CD14-positive monocyte (primary cell): ENCODE measurements around the gene MICB. TPM values are rescaled to one million over a fixed set of nuclear protein-coding genes. Genes with fewer than 3 reads are reported as not detected.

Experiments
- DNase-seq, 3 donors: peaks; one replicate each; pipeline ENCODE4 v3.0.0-alpha.2; 2011 to 2022
- H2AFZ ChIP-seq: 2 replicates; pipeline ENCODE4 v1.6.0; 2012; ENCODE audit warnings: mild to moderate bottlenecking, low read depth, low read length, inconsistent platforms; ENCODE audit not compliant: insufficient read depth, poor library complexity, severe bottlenecking
- H3K27ac ChIP-seq, 2 donors: 1 replicate in 1 of 2; 2 replicates in 1 of 2; pipeline ENCODE4 v1.5.1; 2012 to 2013; ENCODE audit warnings: low read length in 2 of 2, control low read depth in 1 of 2, inconsistent platforms in 1 of 2, low read depth in 1 of 2, mild to moderate bottlenecking in 1 of 2
- H3K27me3 ChIP-seq, 2 donors: one replicate each; pipeline versions ENCODE4 v1.6.0 to v1.6.1; 2011 to 2013; ENCODE audit warnings: low read length in 2 of 2; ENCODE audit not compliant: control insufficient read depth in 2 of 2, insufficient read depth in 2 of 2
- H3K36me3 ChIP-seq, 2 donors: replicated peaks in 1 of 2; 1 replicate in 1 of 2; 2 replicates in 1 of 2; pipeline versions ENCODE4 v1.5.1 to v1.6.1; 2012 to 2013; ENCODE audit warnings: low read length in 2 of 2, control low read depth in 1 of 2, inconsistent platforms in 1 of 2, mild to moderate bottlenecking in 1 of 2; ENCODE audit not compliant: insufficient read depth in 2 of 2, control insufficient read depth in 1 of 2
- H3K4me1 ChIP-seq, 2 donors: 1 replicate in 1 of 2; 2 replicates in 1 of 2; pipeline versions ENCODE4 v1.5.1 to v1.6.1; 2012 to 2013; ENCODE audit warnings: low read length in 2 of 2, control low read depth in 1 of 2, inconsistent platforms in 1 of 2, mild to moderate bottlenecking in 1 of 2, moderate library complexity in 1 of 2; ENCODE audit not compliant: insufficient read depth in 2 of 2, control insufficient read depth in 1 of 2
- H3K4me2 ChIP-seq: replicated peaks from 2 replicates; pipeline ENCODE3; 2012; ENCODE audit warnings: low read length, moderate library complexity, mild to moderate bottlenecking; ENCODE audit not compliant: poor library complexity, severe bottlenecking; ENCODE audit errors: extremely low read depth
- H3K4me3 ChIP-seq, 3 experiments: fragments of 200-600 bp in 1 of 3; sonication (generic) in 1 of 3; replicated peaks in 1 of 3; 1 replicate in 2 of 3; 2 replicates in 1 of 3; pipeline ENCODE4 v1.5.1; 2011 to 2013; ENCODE audit warnings: low read length in 3 of 3, mild to moderate bottlenecking in 3 of 3, control low read depth in 2 of 3, low read depth in 2 of 3, inconsistent platforms in 1 of 3, moderate library complexity in 1 of 3
- H3K79me2 ChIP-seq: 2 replicates; pipeline ENCODE4 v1.6.0; 2012; ENCODE audit warnings: mild to moderate bottlenecking, control low read depth, inconsistent platforms, low read length, moderate library complexity; ENCODE audit not compliant: insufficient read depth
- H3K9ac ChIP-seq: 2 replicates; pipeline ENCODE4 v1.6.0; 2017; ENCODE audit warnings: low read length, mild to moderate bottlenecking; ENCODE audit not compliant: insufficient read depth, poor library complexity, severe bottlenecking
- H3K9me3 ChIP-seq, 2 donors: replicated peaks in 1 of 2; 1 replicate in 1 of 2; 2 replicates in 1 of 2; pipeline versions ENCODE4 v1.5.1 to v1.6.1; 2012 to 2013; ENCODE audit warnings: low read length in 2 of 2, control low read depth in 1 of 2; ENCODE audit not compliant: control insufficient read depth in 1 of 2, insufficient read depth in 1 of 2
- H4K20me1 ChIP-seq: 2 replicates; pipeline ENCODE4 v1.6.0; 2012; ENCODE audit warnings: mild to moderate bottlenecking, low read length, control low read depth, moderate library complexity; ENCODE audit not compliant: insufficient read depth
- H3K27ac Mint-ChIP-seq, 7 donors: one replicate each; pipeline ENCODE4 v1.8.0; 2020; ENCODE audit warnings: mild to moderate bottlenecking in 7 of 7, mixed read lengths in 7 of 7, moderate library complexity in 6 of 7, inconsistent platforms in 2 of 7
- H3K27me3 Mint-ChIP-seq, 3 donors: one replicate each; pipeline ENCODE4 v1.8.0; 2021 to 2022; ENCODE audit warnings: low read depth in 3 of 3, mild to moderate bottlenecking in 3 of 3, mixed read lengths in 3 of 3, moderate library complexity in 3 of 3, inconsistent platforms in 1 of 3
- H3K36me3 Mint-ChIP-seq, 2 donors: one replicate each; pipeline ENCODE4 v1.8.0; 2020; ENCODE audit warnings: mixed read lengths in 2 of 2, inconsistent platforms in 1 of 2, mild to moderate bottlenecking in 1 of 2
- H3K4me1 Mint-ChIP-seq: one replicate; pipeline ENCODE4 v1.8.0; 2020; ENCODE audit warnings: mild to moderate bottlenecking, mixed read lengths
- H3K4me3 Mint-ChIP-seq, 2 donors: one replicate each; pipeline ENCODE4 v1.8.0; 2020; ENCODE audit warnings: mild to moderate bottlenecking in 2 of 2, mixed read lengths in 2 of 2, moderate library complexity in 1 of 2
- H3K9me3 Mint-ChIP-seq, 7 donors: one replicate each; pipeline ENCODE4 v1.8.0; 2020 to 2022; ENCODE audit warnings: mixed read lengths in 7 of 7, mild to moderate bottlenecking in 6 of 7, moderate library complexity in 6 of 7, inconsistent platforms in 2 of 7
- CTCF ChIP-seq: fragments of 200-600 bp; IDR thresholded peaks from one replicate; pipeline ENCODE4 v1.8.0; 2022; ENCODE audit warnings: antibody characterized with exemption, mild to moderate bottlenecking
- WGBS: methylation state at CpG from one replicate; pipeline ENCODE4 v1.1.5; 2013; ENCODE audit warnings: missing lambda C conversion rate; ENCODE audit not compliant: insufficient coverage; 5-methylcytosine and 5-hydroxymethylcytosine counted together
- intact Hi-C, 2 donors: fragments of 100-400 bp; cut with micrococcal nuclease; formaldehyde crosslinking; loops; one replicate each; pipeline versions ENCODE4 v1.15.0 to v1.15.1; 2023
- polyA plus RNA-seq, 3 donors: library from polyadenylated mRNA; depleted of rRNA in 1 of 3; unstranded in 2 of 3; stranded (reverse) in 1 of 3; fragments of 300-500 nt in 2 of 3; fragments of >200 nt in 1 of 3; fragmentation: Illumina TruSeq in 2 of 3; gene quantifications; 1 replicate in 2 of 3; 2 replicates in 1 of 3; pipeline ENCODE4 v1.2.3, GENCODE V29; 2012 to 2021

Gene MICB
- polyA plus RNA-seq, 3 donors = 8.1 to 34.8 (median 11.4) TPM

- intact Hi-C loops = no loop called here
- Histone ChIP-seq H3K36me3 (peaks cover 75 to 78% of the 10 kb centered on the region in 2 donors), H3K9ac (no peak overlapping the region), H3K79me2 (peaks cover 51% of the 10 kb centered on the region), H2AFZ (no peak overlapping the region), H3K4me2 (no peak overlapping the region), H3K4me1 (no peaks in the 10 kb centered on the region), H3K9me3 (no peaks in the 10 kb centered on the region), H3K4me3 (no peak overlapping the region), H3K27ac (no peak overlapping the region), H4K20me1 (peaks cover 90% of the 10 kb centered on the region), H3K27me3 (no peaks in the 10 kb centered on the region)
- no peak overlapping the region for H3K4me3 Mint-ChIP-seq
- H3K9me3 Mint-ChIP-seq = no peaks in the 10 kb centered on the region
- H3K27ac Mint-ChIP-seq = peak overlapping the region in 1 of 7 donors; percentile 67
- WGBS = 92% methylated on average over 5 of the region's 9 CpGs
- no peak for DNase-seq
- H3K36me3 Mint-ChIP-seq = peaks cover 70 to 79% of the 10 kb centered on the region in 2 donors
- peaks cover 0 to 2% (median 0%) of the 10 kb centered on the region in 3 donors for H3K27me3 Mint-ChIP-seq
- peaks cover 3% of the 10 kb centered on the region for H3K4me1 Mint-ChIP-seq
- TF ChIP-seq CTCF = no peak
These were observed 34.1 kb downstream of the MICB start for GRCh38 chr6:31531771-31532643.

GRCh38 chr6:31532644-31533454 lies 34.9 kb downstream of the MICB start:
- Mint-ChIP-seq H3K36me3 (peaks cover 75 to 87% of the 10 kb centered on the region in 2 donors), H3K9me3 (no peaks in the 10 kb centered on the region), H3K27ac (peak overlapping the region in 2 of 7 donors; percentile 65 to 67), H3K4me1 (peaks cover 3% of the 10 kb centered on the region), H3K27me3 (peaks cover 0 to under 1% (median 0%) of the 10 kb centered on the region in 3 donors), H3K4me3 (no peak overlapping the region)
- Histone ChIP-seq H4K20me1 (peaks cover 98% of the 10 kb centered on the region), H3K27ac (no peak overlapping the region), H2AFZ (no peak overlapping the region), H3K4me1 (no peaks in the 10 kb centered on the region), H3K4me2 (no peak overlapping the region), H3K9ac (no peak overlapping the region), H3K36me3 (peaks cover 83 to 87% of the 10 kb centered on the region in 2 donors), H3K9me3 (no peaks in the 10 kb centered on the region), H3K4me3 (no peak overlapping the region), H3K79me2 (peaks cover 59% of the 10 kb centered on the region), H3K27me3 (no peaks in the 10 kb centered on the region)
- intact Hi-C loops = no loop called here
- WGBS = 100% methylated on average over 2 of the region's 9 CpGs
- TF ChIP-seq CTCF = no peak
- no peak for DNase-seq
